ENCODE results near the gene ADAM12. TPM values are rescaled to one million over a fixed set of nuclear protein-coding genes. Genes with fewer than 3 reads are reported as not detected.
"Not testable (repeated sequence)": the region's sequence is repeated elsewhere in the genome, so short reads cannot be mapped to it uniquely, and the experiment has no call there.

ADAM12 gene
- total RNA-seq, 1 experiment from 2014 or later, result 0.24 TPM

- no peak overlapping the region for H2AFZ ChIP-seq (ENCODE audit: low read length)
- H3K4me1 ChIP-seq (ENCODE audit: insufficient read depth, low read length), result no peaks in the 10 kb centered on the region
- no peak overlapping the region for H2BK120ac ChIP-seq (ENCODE audit: low read depth, low read length, poor library complexity, severe bottlenecking)
- no peaks in the 10 kb centered on the region for H4K20me1 ChIP-seq (ENCODE audit: control insufficient read depth, insufficient read depth, insufficient read length)
- no peak for DNase-seq
- H3K4me2 ChIP-seq (ENCODE audit: insufficient read depth, insufficient read length, low read length), result no peak overlapping the region
- TF ChIP-seq CTCF (conservative IDR thresholded peaks at IDR 0.05), result peak; percentile 55; the same call in 2 of the 3 replicates
- no peaks in the 10 kb centered on the region for H3K23me2 ChIP-seq (ENCODE audit: insufficient read length, low read depth, low read length, poor library complexity, severe bottlenecking)
- no peak overlapping the region for H3K4me3 Mint-ChIP-seq
- no peak overlapping the region for H3K27ac ChIP-seq (ENCODE audit: insufficient read length, low read depth, low read length)
- H3K56ac ChIP-seq (ENCODE audit: insufficient read length, low read depth, low read length), result no peak overlapping the region
- peaks cover 0 to 2% (median 0%) of the 10 kb centered on the region in 3 experiments; a peak in 1 of 7 replicates for H3K36me3 Mint-ChIP-seq (ENCODE audit: insufficient read depth in 1 of 3, low read depth in 3 of 3)
- no peaks in the 10 kb centered on the region; the same call in 1 of the 2 replicates for H3K27me3 Mint-ChIP-seq (ENCODE audit: low read depth)
- H3K23ac ChIP-seq (ENCODE audit: insufficient read length, low read depth, low read length), result no peak overlapping the region
- H4K5ac ChIP-seq (ENCODE audit: insufficient read length, low read depth, low read length), result no peak overlapping the region
- H3K27ac Mint-ChIP-seq, result peak overlapping the region in 1 of 3 experiments; percentile 45; a peak in 1 of 7 replicates
- no peaks in the 10 kb centered on the region for H3K9me3 ChIP-seq (ENCODE audit: control insufficient read depth, low read depth, low read length)
- no peaks in the 10 kb centered on the region for H3K27me3 ChIP-seq (ENCODE audit: insufficient read depth, low read length)
- H4K91ac ChIP-seq (ENCODE audit: insufficient read length, low read depth, low read length), result no peak overlapping the region
- no peak overlapping the region for H3K14ac ChIP-seq (ENCODE audit: insufficient read depth, low read length)
- H3K9ac ChIP-seq (ENCODE audit: extremely low read depth, insufficient read length, low read length), result no peak overlapping the region
- no peaks in the 10 kb centered on the region for H3K79me2 ChIP-seq (ENCODE audit: insufficient read depth, low read length)
- no CpG with 5 or more reads among the region's 6 CpGs for WGBS (ENCODE audit: extremely low coverage, insufficient read length, low lambda C conversion rate)
- no peak overlapping the region for H2BK12ac ChIP-seq (ENCODE audit: insufficient read length, low read depth, low read length)
- no peak overlapping the region for H4K8ac ChIP-seq (replicated peaks; ENCODE audit: insufficient read length, low read depth, low read length)
- no peak overlapping the region for H2AK5ac ChIP-seq (ENCODE audit: insufficient read length, low read length)
- H3K79me1 ChIP-seq (ENCODE audit: insufficient read depth, low read depth, low read length, poor library complexity, severe bottlenecking), result no peaks in the 10 kb centered on the region
- H3K18ac ChIP-seq (ENCODE audit: insufficient read length, low read depth, low read length), result no peak overlapping the region
- no peak overlapping the region for H3T11ph ChIP-seq (ENCODE audit: low read length)
- H3K9me3 Mint-ChIP-seq, result no peaks in the 10 kb centered on the region
- no peak overlapping the region for H2BK20ac ChIP-seq (ENCODE audit: low read depth, low read length, poor library complexity, severe bottlenecking)
- H3K4ac ChIP-seq (ENCODE audit: low read depth, low read length), result no peak overlapping the region
- H2BK5ac ChIP-seq (ENCODE audit: insufficient read length, low read length), result no peak overlapping the region
- H3K4me1 Mint-ChIP-seq, result peaks cover 28 to 30% of the 10 kb centered on the region in 2 experiments
- H2BK15ac ChIP-seq (ENCODE audit: low read depth, low read length), result no peak overlapping the region
Measured at GRCh38 chr10:125976960-125977605, 411.2 kb downstream of the ADAM12 start.

GRCh38 chr10:125970077-125970630 is 418.1 kb downstream of the ADAM12 start:
- not testable (repeated sequence) for H3K23ac ChIP-seq (ENCODE audit: insufficient read length, low read depth, low read length); H3K9me3 ChIP-seq (ENCODE audit: control insufficient read depth, low read depth, low read length); H2BK120ac ChIP-seq (ENCODE audit: low read depth, low read length, poor library complexity, severe bottlenecking); H3K4me1 ChIP-seq (ENCODE audit: insufficient read depth, low read length); H4K8ac ChIP-seq (replicated peaks; ENCODE audit: insufficient read length, low read depth, low read length); H2AK5ac ChIP-seq (ENCODE audit: insufficient read length, low read length); H2BK15ac ChIP-seq (ENCODE audit: low read depth, low read length); H4K91ac ChIP-seq (ENCODE audit: insufficient read length, low read depth, low read length); H3K18ac ChIP-seq (ENCODE audit: insufficient read length, low read depth, low read length); H3K79me1 ChIP-seq (ENCODE audit: insufficient read depth, low read depth, low read length, poor library complexity, severe bottlenecking); H4K5ac ChIP-seq (ENCODE audit: insufficient read length, low read depth, low read length); H2BK12ac ChIP-seq (ENCODE audit: insufficient read length, low read depth, low read length); H3K27me3 Mint-ChIP-seq (ENCODE audit: low read depth); H3K4ac ChIP-seq (ENCODE audit: low read depth, low read length); H3K9ac ChIP-seq (ENCODE audit: extremely low read depth, insufficient read length, low read length); H2BK20ac ChIP-seq (ENCODE audit: low read depth, low read length, poor library complexity, severe bottlenecking); H3K27ac ChIP-seq (ENCODE audit: insufficient read length, low read depth, low read length); H4K20me1 ChIP-seq (ENCODE audit: control insufficient read depth, insufficient read depth, insufficient read length); DNase-seq; H3K23me2 ChIP-seq (ENCODE audit: insufficient read length, low read depth, low read length, poor library complexity, severe bottlenecking); H3K27me3 ChIP-seq (ENCODE audit: insufficient read depth, low read length); H2AFZ ChIP-seq (ENCODE audit: low read length); H3K27ac Mint-ChIP-seq; H3T11ph ChIP-seq (ENCODE audit: low read length); H3K4me1 Mint-ChIP-seq; H3K4me3 Mint-ChIP-seq; H2BK5ac ChIP-seq (ENCODE audit: insufficient read length, low read length); H3K56ac ChIP-seq (ENCODE audit: insufficient read length, low read depth, low read length); H3K14ac ChIP-seq (ENCODE audit: insufficient read depth, low read length); H3K4me2 ChIP-seq (ENCODE audit: insufficient read depth, insufficient read length, low read length); H3K79me2 ChIP-seq (ENCODE audit: insufficient read depth, low read length)
- WGBS (ENCODE audit: extremely low coverage, insufficient read length, low lambda C conversion rate), result no CpG with 5 or more reads among the region's 36 CpGs
- H3K9me3 Mint-ChIP-seq, result peaks cover 9 to 12% of the 10 kb centered on the region in 2 experiments; a peak in 4 of 5 replicates
- peaks cover 0 to 12% (median 0%) of the 10 kb centered on the region in 3 experiments; a peak in 4 of 7 replicates for H3K36me3 Mint-ChIP-seq (ENCODE audit: insufficient read depth in 1 of 3, low read depth in 3 of 3)

Data from H9 (cell line).